HG03039 (cell line): Measurements from ENCODE around the gene PGP.

Experiments used
- ATAC-seq: cut with Tn5 transposase; IDR thresholded peaks from one replicate; pipeline ENCODE4 v1.9.1; 2021; ENCODE audit warnings: mild to moderate bottlenecking, moderate library complexity; ENCODE audit not compliant: unreplicated experiment

The PGP gene

GRCh38 chr16:2200313-2200712 is 14.3 kb downstream of the PGP start:
- ATAC-seq = no peak

GRCh38 chr16:2199621-2200139 is 15.0 kb downstream of the PGP start:
- no peak for ATAC-seq

- ATAC-seq = no peak
Observed at GRCh38 chr16:2199095-2199494, 15.5 kb downstream of the PGP start.

- ATAC-seq = no peak
Observed at GRCh38 chr16:2198283-2198682, 16.4 kb downstream of the PGP start.

GRCh38 chr16:2197765-2198164 is 16.9 kb downstream of the PGP start:
- ATAC-seq = no peak

GRCh38 chr16:2196981-2197511 is 17.6 kb downstream of the PGP start:
- ATAC-seq = no peak

- ATAC-seq = no peak
Observed at GRCh38 chr16:2196162-2196980, 18.3 kb downstream of the PGP start, which contains the start of gene CASKIN1. Gene CASKIN1, minus strand, starts transcription at chr16:2196605. Its CDS starts 173 bp downstream, at chr16:2196432.

GRCh38 chr16:2195322-2196161 is 19.1 kb downstream of the PGP start:
- ATAC-seq = no peak

GRCh38 chr16:2194852-2195321 is 19.8 kb downstream of the PGP start:
- no peak for ATAC-seq

- ATAC-seq = no peak
Observed at GRCh38 chr16:2194166-2194834, 20.3 kb downstream of the PGP start.

- ATAC-seq = no peak
Observed at GRCh38 chr16:2191446-2191706, 23.3 kb downstream of the PGP start.

- ATAC-seq = no peak
Observed at GRCh38 chr16:2190659-2191445, 23.8 kb downstream of the PGP start.

GRCh38 chr16:2190002-2190658 is 24.5 kb downstream of the PGP start:
- ATAC-seq = no peak

GRCh38 chr16:2189252-2189893 is 25.3 kb downstream of the PGP start:
- ATAC-seq = no peak

GRCh38 chr16:2188395-2188794 is 26.2 kb downstream of the PGP start:
- no peak for ATAC-seq

GRCh38 chr16:2187212-2187611 is 27.4 kb downstream of the PGP start:
- no peak for ATAC-seq

GRCh38 chr16:2186505-2186904 is 28.1 kb downstream of the PGP start:
- no peak for ATAC-seq

GRCh38 chr16:2186064-2186463 is 28.6 kb downstream of the PGP start:
- ATAC-seq = no peak

GRCh38 chr16:2184962-2185361 is 29.7 kb downstream of the PGP start:
- ATAC-seq = no peak
